Stimulated activated CD8-positive, alpha-beta memory T cell treated with anti-CD3 and anti-CD28 coated beads, Interleukin-15, amount 100 ng/mL, for 24 hours (primary cell): ENCODE results near the gene ANKRD24.
"Not testable (repeated sequence)": the region's sequence is repeated elsewhere in the genome, so short reads cannot be mapped to it uniquely, and the experiment has no call there.

Source experiments
- DNase-seq: peaks from one replicate; pipeline ENCODE4 v3.0.0-alpha.2; 2020; ENCODE audit warnings: low read depth

Gene ANKRD24

DNA sequence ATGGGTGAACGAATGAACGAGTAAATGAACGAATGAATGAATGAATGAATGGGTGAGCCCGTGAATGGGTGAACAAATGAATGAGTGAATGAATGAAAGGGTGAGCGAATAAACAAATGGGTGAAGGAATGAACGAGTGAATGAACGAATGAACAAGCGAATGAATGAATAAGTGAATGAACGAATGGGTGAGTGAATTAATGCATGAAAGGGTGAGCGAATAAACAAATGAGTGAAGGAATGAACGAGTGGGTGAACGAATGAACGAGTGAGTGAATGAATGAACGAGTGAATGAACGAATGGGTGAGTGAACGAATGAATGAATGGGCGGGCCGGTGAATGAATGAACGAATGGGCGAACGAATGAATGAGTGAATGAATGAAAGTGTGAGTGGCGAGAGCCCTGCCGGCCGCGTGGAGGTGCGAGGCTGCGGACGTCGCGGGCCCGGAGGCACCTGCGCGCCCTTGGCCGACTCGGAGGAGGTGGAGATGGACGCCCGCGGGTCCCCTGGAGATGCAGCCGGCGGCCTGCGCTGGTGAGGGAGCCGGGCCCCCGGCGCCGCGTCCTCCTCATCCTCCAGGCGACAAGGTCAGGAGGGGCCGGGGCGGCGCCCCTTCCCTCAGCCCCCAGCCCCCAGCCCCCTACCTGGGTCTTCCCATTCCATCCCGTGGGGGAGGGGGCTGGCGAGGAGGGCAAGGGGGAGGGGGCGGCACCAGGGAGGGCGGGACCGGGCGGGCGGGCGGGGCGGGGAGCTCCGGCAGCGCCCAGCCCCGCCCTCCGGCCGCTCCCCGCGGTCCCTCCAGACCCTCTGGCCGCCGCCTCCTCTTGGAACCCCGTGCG lies 15.4 kb downstream of the ANKRD24 start:
- DNase-seq, result no peak

DNA sequence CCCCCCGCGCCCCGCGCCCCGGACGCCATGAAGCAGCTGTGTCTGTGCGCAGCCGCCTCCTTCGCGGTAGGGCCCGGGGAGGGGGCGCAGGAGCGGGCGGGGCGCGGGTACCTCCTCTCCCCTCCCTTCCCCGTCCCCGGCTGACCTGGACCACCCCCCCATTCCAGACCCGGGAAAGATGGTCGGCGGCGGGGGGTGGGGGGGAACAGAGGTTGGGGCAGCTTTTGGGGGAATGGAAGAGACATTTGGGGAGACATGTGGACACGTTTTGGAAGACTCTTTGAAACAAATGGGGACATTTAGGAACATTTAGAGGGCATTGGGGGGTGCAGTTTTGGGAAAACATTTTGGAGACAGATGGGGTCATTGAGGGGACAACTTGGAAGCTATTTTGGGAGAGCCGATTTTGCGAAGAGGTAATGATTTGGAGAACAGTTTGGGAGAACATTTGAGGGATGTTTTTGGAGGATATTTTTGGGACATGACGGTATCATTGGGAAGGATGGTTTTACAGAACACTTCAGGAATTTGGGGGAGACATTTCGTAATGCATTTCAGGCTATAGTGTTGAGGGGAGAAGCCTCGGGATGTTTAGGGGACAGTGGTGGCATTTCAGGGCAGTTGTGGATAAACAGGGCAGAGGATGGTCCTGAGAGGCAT lies 16.1 kb downstream of the ANKRD24 start:
- DNase-seq, result no peak

DNA sequence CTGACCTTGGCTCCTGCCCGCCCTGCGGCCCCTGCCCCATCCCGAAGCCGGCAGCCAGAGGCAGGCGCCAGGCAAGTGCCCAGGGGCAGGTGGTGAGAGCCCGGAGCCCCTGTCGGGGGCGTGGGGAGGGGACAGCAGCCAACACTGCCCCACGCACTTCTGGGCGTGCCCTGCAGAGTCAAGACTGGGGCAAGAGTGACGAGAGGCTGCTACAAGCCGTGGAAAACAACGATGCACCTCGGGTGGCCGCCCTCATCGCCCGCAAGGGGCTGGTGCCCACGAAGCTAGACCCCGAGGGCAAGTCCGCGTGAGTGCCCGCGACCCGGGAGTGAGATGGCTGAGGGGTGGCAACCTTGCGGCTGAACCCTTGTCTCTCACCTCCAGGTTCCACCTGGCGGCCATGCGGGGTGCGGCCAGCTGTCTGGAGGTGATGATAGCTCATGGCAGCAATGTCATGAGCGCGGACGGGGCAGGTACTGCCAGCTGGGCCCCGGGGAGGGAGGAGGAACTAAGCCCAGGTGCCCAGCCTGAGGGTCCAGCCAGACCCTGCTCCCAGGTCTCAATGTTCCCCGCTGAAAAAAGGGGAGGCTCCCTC lies 17.3 kb downstream of the ANKRD24 start:
- DNase-seq, result no peak

DNA sequence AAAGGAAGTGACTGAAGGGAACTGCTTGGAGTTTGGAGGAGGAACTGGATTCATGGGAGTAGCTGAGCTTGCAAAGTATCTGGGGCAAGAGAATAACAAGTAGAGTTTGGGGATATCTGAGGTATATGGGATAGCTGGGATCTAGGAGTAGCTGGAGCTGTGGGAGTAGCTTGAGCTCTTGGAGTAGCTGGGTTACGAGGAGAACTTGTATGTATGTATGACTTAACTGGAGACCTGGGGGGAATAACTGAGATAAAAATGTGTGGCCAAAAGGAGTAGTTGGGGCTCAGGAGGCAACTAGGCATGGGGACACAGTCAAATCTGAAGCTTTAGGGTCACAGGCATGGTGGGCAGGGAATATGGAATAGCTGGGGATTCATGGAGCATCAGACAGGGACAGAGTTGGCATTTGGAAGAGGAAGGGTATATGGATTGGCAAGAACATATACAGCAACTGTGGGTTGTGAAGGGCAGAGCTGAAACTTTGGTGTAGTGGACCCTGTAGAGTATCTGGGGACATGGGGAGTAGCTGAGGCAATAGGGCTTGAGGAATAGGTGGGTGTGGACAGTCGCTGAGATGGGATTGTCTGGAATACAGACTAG lies 18.6 kb downstream of the ANKRD24 start:
- no peak for DNase-seq

GRCh38 chr19:4201798-4202197 lies 19.3 kb downstream of the ANKRD24 start:
- no peak for DNase-seq

- DNase-seq, result no peak
Observed at GRCh38 chr19:4206818-4207484, 24.5 kb downstream of the ANKRD24 start.

DNA sequence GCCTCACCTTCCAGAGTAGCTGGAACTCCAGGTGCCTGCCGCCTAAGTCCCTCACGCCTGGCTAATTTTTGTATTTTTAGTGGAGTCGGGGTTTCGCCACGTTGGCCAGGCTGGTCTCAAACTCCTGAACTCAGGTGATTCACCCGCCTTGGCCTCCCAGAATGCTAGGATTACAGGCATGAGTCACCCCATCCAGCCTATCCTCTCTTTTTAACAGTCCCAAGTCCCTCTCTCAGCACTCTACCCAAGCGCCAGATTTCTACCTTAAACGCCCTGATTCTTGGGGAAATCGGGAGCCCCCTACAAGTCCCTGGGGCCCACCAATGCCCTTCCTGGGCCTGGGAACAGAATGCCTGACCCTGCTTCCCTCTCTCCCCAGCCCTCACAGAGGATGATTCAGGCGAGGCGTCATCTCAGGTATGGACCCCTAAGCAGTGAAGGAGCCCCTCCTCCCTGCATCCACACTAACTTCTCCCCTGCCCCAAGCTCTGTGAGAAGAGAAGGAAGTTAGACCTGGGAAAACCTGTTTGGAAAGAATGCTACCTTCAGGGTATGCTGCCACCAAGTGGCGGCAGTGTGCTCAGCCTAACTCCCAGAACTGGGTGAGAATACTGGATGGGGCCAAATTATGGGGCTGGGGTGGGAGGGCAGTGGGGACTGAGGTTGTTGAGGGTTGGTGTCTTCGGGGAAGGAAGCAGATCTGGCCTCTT lies 26.1 kb downstream of the ANKRD24 start:
- DNase-seq, result no peak

GRCh38 chr19:4210166-4210731 lies 27.8 kb downstream of the ANKRD24 start:
- no peak for DNase-seq

DNA sequence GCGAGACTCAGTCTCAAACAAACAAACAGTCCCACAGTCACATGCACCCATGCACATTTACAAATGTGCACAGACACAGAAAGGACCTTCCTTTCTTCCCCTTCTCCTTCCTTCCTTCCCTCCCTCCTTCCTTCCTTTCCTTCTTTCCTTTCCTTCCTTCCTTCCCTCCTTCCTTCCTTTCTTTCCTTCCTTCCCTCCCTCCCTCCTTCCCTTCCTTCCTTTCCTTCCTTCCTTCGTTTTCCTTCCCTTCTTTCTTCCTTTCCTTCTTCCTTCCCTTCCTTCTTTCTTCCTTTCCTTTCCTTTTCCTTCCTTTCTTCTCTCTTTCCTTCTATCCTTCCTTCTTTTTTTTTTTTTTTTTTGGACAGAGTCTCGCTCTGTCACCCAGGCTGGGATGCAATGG lies 30.6 kb downstream of the ANKRD24 start:
- DNase-seq, result no peak

DNA sequence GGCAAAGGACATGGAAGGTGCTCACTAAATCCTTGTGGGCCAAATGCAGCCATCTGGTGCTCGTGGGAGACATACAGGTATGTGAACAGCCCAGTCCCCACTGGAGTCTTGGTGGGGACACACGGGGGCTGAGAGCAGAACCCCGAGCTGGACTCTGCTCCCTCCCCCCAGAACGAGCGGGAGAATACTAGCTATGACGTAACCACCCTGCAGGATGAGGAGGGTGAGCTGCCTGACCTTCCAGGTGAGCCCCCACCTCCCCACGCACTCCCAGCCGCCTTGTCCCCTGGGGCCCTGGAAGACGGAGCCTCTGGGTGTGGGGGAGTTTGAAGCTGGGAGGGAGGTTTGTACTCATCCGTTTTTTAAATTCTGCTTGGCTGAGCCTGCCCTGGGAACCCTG lies 33.3 kb downstream of the ANKRD24 start:
- no peak for DNase-seq

DNA sequence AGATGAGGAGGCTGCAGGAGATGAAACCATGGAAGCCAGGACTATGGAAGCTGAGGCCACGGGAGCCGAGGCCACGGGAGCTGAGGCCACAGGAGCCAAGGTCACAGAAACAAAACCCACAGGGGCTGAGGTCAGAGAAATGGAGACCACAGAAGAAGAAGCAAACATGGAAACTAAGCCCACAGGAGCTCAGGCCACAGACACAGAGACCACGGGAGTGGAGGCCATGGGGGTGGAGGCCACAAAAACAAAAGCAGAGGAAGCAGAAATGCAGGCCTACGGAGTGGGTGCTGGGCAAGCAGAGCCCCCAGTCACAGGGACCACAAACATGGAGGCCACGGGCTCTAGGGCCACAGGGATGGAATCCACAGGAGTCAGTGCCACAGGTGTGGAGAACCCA lies 34.4 kb downstream of the ANKRD24 start:
- DNase-seq, result no peak

- no peak for DNase-seq
Observed at GRCh38 chr19:4217429-4218264, 35.2 kb downstream of the ANKRD24 start.

GRCh38 chr19:4218523-4218922 lies 36.0 kb downstream of the ANKRD24 start:
- DNase-seq, result not testable (repeated sequence)

DNA sequence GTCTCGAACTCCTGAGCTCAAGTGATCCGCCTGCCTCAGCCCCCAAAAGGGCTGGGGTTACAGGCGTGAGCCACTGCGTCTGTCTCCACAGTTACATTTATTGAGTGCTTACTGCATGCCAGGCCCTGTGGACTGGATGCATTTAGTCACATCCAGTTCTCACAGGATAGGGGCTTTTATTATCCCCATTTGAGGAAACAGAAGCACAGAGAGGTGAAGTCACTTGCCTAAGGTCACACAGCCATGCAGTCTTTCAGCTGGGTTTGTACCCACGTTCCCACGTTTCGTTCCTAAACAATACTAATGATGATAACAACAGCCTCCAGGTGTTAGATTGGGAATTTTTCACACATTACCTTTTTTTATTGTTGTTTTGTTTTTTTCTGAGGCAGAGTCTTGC lies 37.7 kb downstream of the ANKRD24 start:
- no peak for DNase-seq

DNA sequence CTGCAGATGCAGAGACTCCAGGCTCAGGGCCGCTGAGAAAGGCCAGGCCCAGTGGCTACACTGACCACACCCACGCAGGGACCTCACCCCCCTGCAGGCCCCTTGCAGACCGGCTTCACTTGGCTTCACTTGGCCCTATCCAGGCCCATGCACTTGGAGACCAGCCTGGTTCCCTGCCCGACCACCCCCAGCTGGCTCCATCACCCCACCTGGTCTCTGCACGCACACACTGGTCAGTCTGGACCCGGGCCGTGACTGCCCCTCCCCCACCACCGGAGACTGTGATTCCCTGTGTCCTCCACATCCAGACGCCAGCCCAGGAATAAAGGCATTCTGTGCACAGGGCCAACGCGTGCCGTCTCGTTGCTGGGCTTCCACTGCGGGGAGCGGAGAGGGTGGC lies 42.0 kb downstream of the ANKRD24 start:
- no peak for DNase-seq

GRCh38 chr19:4225885-4226284 lies 43.4 kb downstream of the ANKRD24 start:
- DNase-seq, result no peak

GRCh38 chr19:4227771-4228170 lies 45.3 kb downstream of the ANKRD24 start:
- no peak for DNase-seq

- no peak for DNase-seq
Observed at GRCh38 chr19:4228765-4229178, 46.3 kb downstream of the ANKRD24 start.

GRCh38 chr19:4229179-4229931 lies 46.9 kb downstream of the ANKRD24 start, which contains the start of gene EBI3:
EBI3 (plus strand) TSS chr19:4229523; CDS start chr19:4229551, 28 bp downstream.
- no peak for DNase-seq
